Neural cell (in vitro differentiated cells): ENCODE measurements around the gene EDA. TPM values are rescaled to one million over a fixed set of nuclear protein-coding genes. Genes with fewer than 3 reads are reported as not detected.

Experiments
- H2AFZ ChIP-seq: fragments of 200-600, 300-800 bp; sonication (generic), shearing (Covaris generic); 2 replicates; pipeline ENCODE4 v1.6.0; 2014; ENCODE audit warnings: low read depth, mild to moderate bottlenecking, antibody characterized with exemption, low read length, moderate library complexity
- H3F3A ChIP-seq: fragments of 200-600 bp; shearing (Covaris generic); 2 replicates; pipeline ENCODE4 v1.6.1; 2016; ENCODE audit warnings: mild to moderate bottlenecking, moderate library complexity, mixed read lengths, antibody characterized with exemption, low read length; ENCODE audit not compliant: insufficient read depth, poor library complexity, severe bottlenecking
- H3K27ac ChIP-seq: fragments of 200-600, 300-800 bp; sonication (generic), shearing (Covaris generic); 2 replicates; pipeline ENCODE4 v1.5.1; 2014; ENCODE audit warnings: mild to moderate bottlenecking, low read length, moderate library complexity
- H3K27me3 ChIP-seq: fragments of 300-800, 200-600 bp; sonication (generic), shearing (Covaris generic); 2 replicates; pipeline ENCODE4 v1.6.0; 2014; ENCODE audit warnings: mild to moderate bottlenecking, low read depth, low read length, moderate library complexity; ENCODE audit not compliant: insufficient read depth
- H3K36me3 ChIP-seq: fragments of 300-800, 200-600 bp; sonication (generic), shearing (Covaris generic); 2 replicates; pipeline ENCODE4 v1.5.1; 2014; ENCODE audit warnings: mild to moderate bottlenecking, antibody characterized with exemption, low read length, moderate library complexity; ENCODE audit not compliant: insufficient read depth
- H3K4me2 ChIP-seq: fragments of 300-800, 200-600 bp; sonication (generic), shearing (Covaris generic); 2 replicates; pipeline ENCODE4 v1.6.0; 2014; ENCODE audit warnings: mild to moderate bottlenecking, low read length
- H3K4me3 ChIP-seq: fragments of 300-800, 200-600 bp; sonication (generic), shearing (Covaris generic); 2 replicates; pipeline ENCODE4 v1.5.1; 2014; ENCODE audit warnings: mild to moderate bottlenecking, low read length, moderate library complexity
- H3K79me2 ChIP-seq: fragments of 200-600 bp; shearing (Covaris generic); replicated peaks from 2 replicates; pipeline ENCODE4 v1.6.0; 2014; ENCODE audit warnings: mild to moderate bottlenecking, low read length, moderate library complexity; ENCODE audit not compliant: insufficient read depth
- H3K9ac ChIP-seq: fragments of 300-800, 200-600 bp; sonication (generic), shearing (Covaris generic); 2 replicates; pipeline ENCODE4 v1.6.1; 2016; ENCODE audit warnings: mild to moderate bottlenecking, low read length, mixed read lengths
- H3K9me2 ChIP-seq: fragments of 200-600 bp; shearing (Covaris generic); 2 replicates; pipeline ENCODE4 v1.6.1; 2016; ENCODE audit warnings: mild to moderate bottlenecking, low read length, mixed read lengths; ENCODE audit not compliant: insufficient read depth
- H3K9me3 ChIP-seq: fragments of 200-600, 300-800 bp; sonication (generic), shearing (Covaris generic); 2 replicates; pipeline ENCODE4 v1.6.1; 2016; ENCODE audit warnings: mild to moderate bottlenecking, mixed run types, low read length, moderate library complexity, mixed read lengths
- H4K20me1 ChIP-seq: fragments of 200-600 bp; shearing (Covaris generic); 2 replicates; pipeline ENCODE4 v1.6.1; 2016; ENCODE audit warnings: mild to moderate bottlenecking, mixed run types; ENCODE audit not compliant: insufficient read depth
- EP300 ChIP-seq: fragments of 450-650 bp; conservative IDR thresholded peaks from 2 replicates; pipeline ENCODE4 v1.6.1; 2014; ENCODE audit warnings: antibody characterized with exemption, mild to moderate bottlenecking, moderate library complexity; ENCODE audit not compliant: poor library complexity, severe bottlenecking
- EZH2 ChIP-seq: fragments of 200-600, 300-800 bp; shearing (Covaris generic), sonication (generic); IDR thresholded peaks from 2 replicates; pipeline ENCODE4 v1.6.1; 2014; ENCODE audit warnings: antibody characterized with exemption, low read length, borderline replicate concordance, mild to moderate bottlenecking; ENCODE audit not compliant: insufficient read depth, poor library complexity, severe bottlenecking
- MXI1 ChIP-seq: fragments of 450-650 bp; conservative IDR thresholded peaks from 2 replicates; pipeline ENCODE4 v1.6.1; 2014; ENCODE audit warnings: antibody characterized with exemption, mild to moderate bottlenecking; ENCODE audit not compliant: poor library complexity, severe bottlenecking
- POLR2AphosphoS5 ChIP-seq: IDR thresholded peaks from 2 replicates; pipeline ENCODE4 v1.6.1; 2012
- RAD21 ChIP-seq: fragments of 450-650 bp; conservative IDR thresholded peaks from 2 replicates; pipeline ENCODE4 v1.6.1; 2014; ENCODE audit warnings: antibody characterized with exemption, mild to moderate bottlenecking, moderate library complexity
- SMC3 ChIP-seq: fragments of 450-650 bp; conservative IDR thresholded peaks from 2 replicates; pipeline ENCODE4 v1.6.1; 2014; ENCODE audit warnings: antibody characterized with exemption, mild to moderate bottlenecking, moderate library complexity; ENCODE audit not compliant: poor library complexity
- TAF1 ChIP-seq: IDR thresholded peaks from 2 replicates; pipeline ENCODE4 v1.6.1; 2012; ENCODE audit warnings: low read depth
- polyA plus RNA-seq: library from polyadenylated mRNA; depleted of rRNA; stranded (reverse); fragments of >200 nt; gene quantifications from 2 replicates; pipeline ENCODE4 v1.2.3, GENCODE V29; 2014
- TF ChIP-seq, protein P1 (sequence below): fragments of 450-650 bp; IDR thresholded peaks from 2 replicates; pipeline ENCODE4 v1.5.1; 2014; ENCODE audit warnings: antibody characterized with exemption, mild to moderate bottlenecking, moderate library complexity; ENCODE audit not compliant: poor library complexity, severe bottlenecking
- TF ChIP-seq, protein P2 (sequence below): IDR thresholded peaks from 2 replicates; pipeline ENCODE4 v1.6.1; 2012; ENCODE audit warnings: borderline replicate concordance

Gene EDA
- polyA plus RNA-seq, 1 donor from 2014 or later, result 1.1 TPM

DNA sequence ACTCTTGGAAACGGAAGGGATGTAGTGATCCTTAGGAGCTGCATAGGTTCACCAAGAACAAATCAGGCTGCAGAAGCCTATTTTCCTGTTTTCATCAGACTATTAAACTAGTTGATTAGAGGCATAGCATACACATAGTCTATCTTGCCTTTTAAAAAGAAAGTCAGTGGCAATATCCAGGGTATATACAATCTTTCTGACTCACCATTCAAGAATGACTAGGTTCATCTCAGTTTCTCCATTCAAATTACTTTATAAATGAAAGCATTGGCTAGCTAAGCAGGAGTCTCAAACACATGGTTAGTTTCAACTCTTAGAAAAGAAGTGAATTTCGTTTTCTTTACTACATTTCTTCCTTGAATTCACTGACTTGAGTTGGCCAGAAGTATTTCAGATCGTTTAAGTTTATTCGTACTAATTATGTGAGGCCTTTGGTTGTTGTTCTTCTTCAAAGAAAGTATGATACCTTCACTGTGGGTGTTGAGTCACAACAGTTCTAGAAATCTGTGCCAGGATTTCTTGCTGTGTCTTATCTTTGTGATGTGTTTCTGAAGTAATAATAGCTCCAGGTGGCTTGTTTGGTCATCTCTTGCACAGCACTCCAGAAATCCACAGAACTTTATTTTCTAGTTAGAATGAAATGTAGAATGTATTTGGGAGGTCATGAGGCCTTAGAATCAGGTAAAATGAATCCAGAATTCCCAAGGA is 345.6 kb downstream of the EDA start:
- no peaks in the 10 kb centered on the region for H3K79me2 ChIP-seq
- TF ChIP-seq, protein P1, sequence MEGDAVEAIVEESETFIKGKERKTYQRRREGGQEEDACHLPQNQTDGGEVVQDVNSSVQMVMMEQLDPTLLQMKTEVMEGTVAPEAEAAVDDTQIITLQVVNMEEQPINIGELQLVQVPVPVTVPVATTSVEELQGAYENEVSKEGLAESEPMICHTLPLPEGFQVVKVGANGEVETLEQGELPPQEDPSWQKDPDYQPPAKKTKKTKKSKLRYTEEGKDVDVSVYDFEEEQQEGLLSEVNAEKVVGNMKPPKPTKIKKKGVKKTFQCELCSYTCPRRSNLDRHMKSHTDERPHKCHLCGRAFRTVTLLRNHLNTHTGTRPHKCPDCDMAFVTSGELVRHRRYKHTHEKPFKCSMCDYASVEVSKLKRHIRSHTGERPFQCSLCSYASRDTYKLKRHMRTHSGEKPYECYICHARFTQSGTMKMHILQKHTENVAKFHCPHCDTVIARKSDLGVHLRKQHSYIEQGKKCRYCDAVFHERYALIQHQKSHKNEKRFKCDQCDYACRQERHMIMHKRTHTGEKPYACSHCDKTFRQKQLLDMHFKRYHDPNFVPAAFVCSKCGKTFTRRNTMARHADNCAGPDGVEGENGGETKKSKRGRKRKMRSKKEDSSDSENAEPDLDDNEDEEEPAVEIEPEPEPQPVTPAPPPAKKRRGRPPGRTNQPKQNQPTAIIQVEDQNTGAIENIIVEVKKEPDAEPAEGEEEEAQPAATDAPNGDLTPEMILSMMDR, result no peak
- no peak for TF ChIP-seq SMC3

DNA sequence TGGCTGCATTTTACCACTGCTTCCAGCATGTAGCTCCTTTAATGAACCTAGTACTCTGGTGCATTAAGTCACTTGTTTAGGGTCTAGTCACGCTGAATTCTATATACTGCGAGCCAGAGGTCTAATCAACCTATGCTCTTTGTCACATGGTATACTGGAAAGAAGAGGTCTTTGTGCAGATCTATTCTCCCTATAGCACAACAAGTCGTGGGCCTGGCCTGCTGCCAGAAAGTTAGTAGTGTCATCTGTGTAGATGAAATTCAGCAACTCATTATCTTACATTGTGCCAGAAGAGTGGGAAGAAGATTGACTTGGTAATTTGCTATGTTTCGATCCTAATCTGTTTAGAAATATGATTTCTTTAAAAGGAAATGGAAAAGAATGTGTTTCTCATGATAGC is 353.0 kb downstream of the EDA start:
- Histone ChIP-seq H4K20me1 (no peaks in the 10 kb centered on the region), H3K4me2 (no peak overlapping the region), H3K36me3 (no peaks in the 10 kb centered on the region), H3K9me3 (no peaks in the 10 kb centered on the region), H3K9ac (no peak overlapping the region), H3K79me2 (no peaks in the 10 kb centered on the region), H3K27ac (no peak overlapping the region), H3K4me3 (no peak overlapping the region), H3K27me3 (no peaks in the 10 kb centered on the region), H2AFZ (no peak overlapping the region), H3F3A (no peaks in the 10 kb centered on the region), H3K9me2 (no peaks in the 10 kb centered on the region)
- TF ChIP-seq POLR2AphosphoS5, result no peak
- TF ChIP-seq EZH2, result no peak
- TF ChIP-seq MXI1, result no peak
- TF ChIP-seq SMC3, result no peak
- TF ChIP-seq EP300, result no peak
- no peak for TF ChIP-seq TAF1
- TF ChIP-seq, protein P1, result no peak
- no peak for TF ChIP-seq RAD21
- TF ChIP-seq, protein P2, sequence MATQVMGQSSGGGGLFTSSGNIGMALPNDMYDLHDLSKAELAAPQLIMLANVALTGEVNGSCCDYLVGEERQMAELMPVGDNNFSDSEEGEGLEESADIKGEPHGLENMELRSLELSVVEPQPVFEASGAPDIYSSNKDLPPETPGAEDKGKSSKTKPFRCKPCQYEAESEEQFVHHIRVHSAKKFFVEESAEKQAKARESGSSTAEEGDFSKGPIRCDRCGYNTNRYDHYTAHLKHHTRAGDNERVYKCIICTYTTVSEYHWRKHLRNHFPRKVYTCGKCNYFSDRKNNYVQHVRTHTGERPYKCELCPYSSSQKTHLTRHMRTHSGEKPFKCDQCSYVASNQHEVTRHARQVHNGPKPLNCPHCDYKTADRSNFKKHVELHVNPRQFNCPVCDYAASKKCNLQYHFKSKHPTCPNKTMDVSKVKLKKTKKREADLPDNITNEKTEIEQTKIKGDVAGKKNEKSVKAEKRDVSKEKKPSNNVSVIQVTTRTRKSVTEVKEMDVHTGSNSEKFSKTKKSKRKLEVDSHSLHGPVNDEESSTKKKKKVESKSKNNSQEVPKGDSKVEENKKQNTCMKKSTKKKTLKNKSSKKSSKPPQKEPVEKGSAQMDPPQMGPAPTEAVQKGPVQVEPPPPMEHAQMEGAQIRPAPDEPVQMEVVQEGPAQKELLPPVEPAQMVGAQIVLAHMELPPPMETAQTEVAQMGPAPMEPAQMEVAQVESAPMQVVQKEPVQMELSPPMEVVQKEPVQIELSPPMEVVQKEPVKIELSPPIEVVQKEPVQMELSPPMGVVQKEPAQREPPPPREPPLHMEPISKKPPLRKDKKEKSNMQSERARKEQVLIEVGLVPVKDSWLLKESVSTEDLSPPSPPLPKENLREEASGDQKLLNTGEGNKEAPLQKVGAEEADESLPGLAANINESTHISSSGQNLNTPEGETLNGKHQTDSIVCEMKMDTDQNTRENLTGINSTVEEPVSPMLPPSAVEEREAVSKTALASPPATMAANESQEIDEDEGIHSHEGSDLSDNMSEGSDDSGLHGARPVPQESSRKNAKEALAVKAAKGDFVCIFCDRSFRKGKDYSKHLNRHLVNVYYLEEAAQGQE, result no peak

More for the DNA sequence above, 345.6 kb downstream of the EDA start:
- Histone ChIP-seq H3K36me3 (no peaks in the 10 kb centered on the region), H2AFZ (no peak overlapping the region), H3K27me3 (no peaks in the 10 kb centered on the region), H4K20me1 (no peaks in the 10 kb centered on the region), H3K4me3 (no peak overlapping the region), H3F3A (no peaks in the 10 kb centered on the region), H3K27ac (no peak overlapping the region), H3K9ac (no peak overlapping the region), H3K9me2 (no peaks in the 10 kb centered on the region), H3K4me2 (no peak overlapping the region), H3K9me3 (no peaks in the 10 kb centered on the region)
